ENCODE data around the gene GPATCH3. TPM values are rescaled to one million over a fixed set of nuclear protein-coding genes. Genes with fewer than 3 reads are reported as not detected.

The GPATCH3 gene
- polyA plus RNA-seq, 1 of the 3 experiments (the other 2 are of a cell fraction) = 11.1 TPM

- Histone ChIP-seq H3K79me2 (ENCODE audit: insufficient read depth) (no peaks in the 10 kb centered on the region), H3K9ac (no peak overlapping the region), H3K4me2 (no peak overlapping the region), H3K36me3 (replicated peaks in 1 of 2; ENCODE audit: control insufficient read depth in 1 of 2, insufficient read depth in 2 of 2, low read length in 1 of 2) (peaks cover 17 to 44% of the 10 kb centered on the region in 2 experiments), H3K4me1 (ENCODE audit: control insufficient read depth in 1 of 2, insufficient read depth in 2 of 2, low read depth in 1 of 2, low read length in 1 of 2) (no peaks in the 10 kb centered on the region; a peak in 1 of 4 replicates), H3K9me3 (no peaks in the 10 kb centered on the region), H2AFZ (ENCODE audit: low read depth) (no peak overlapping the region), H3F3A (replicated peaks; ENCODE audit: insufficient read depth) (peaks cover 5% of the 10 kb centered on the region), H3K27ac (ENCODE audit: low read depth in 2 of 2, low read length in 1 of 2) (no peak overlapping the region), H3K9me2 (no peaks in the 10 kb centered on the region), H3K4me3 (ENCODE audit: low read depth in 2 of 2, low read length in 1 of 2) (no peak overlapping the region), H4K20me1 (ENCODE audit: insufficient read depth) (no peaks in the 10 kb centered on the region), H3K27me3 (ENCODE audit: insufficient read depth) (no peaks in the 10 kb centered on the region)
- ChIA-PET CTCF (interaction anchor here (1.2 to 3.5 kb wide), 4 partner anchors 9 to 45 kb away, joined by 3 to 11 read pairs (median 10); no protein-coding TSS in a partner anchor), POLR2A (no interaction called here)
- no peak for DNase-seq
- WGBS (ENCODE audit: low lambda C conversion rate) = 95% methylated on average over 11 of the region's 11 CpGs
- TF ChIP-seq ELF1 (IDR thresholded peaks at IDR 0.05) (no peak), USF2 (IDR thresholded peaks at IDR 0.05; ENCODE audit: borderline replicate concordance, low read depth, low read length) (no peak), REST (IDR thresholded peaks at IDR 0.05; ENCODE audit: low read depth, low read length) (no peak), POLR2AphosphoS5 (IDR thresholded peaks at IDR 0.05; ENCODE audit: low read depth, low read length) (no peak), YY1 (IDR thresholded peaks at IDR 0.05; ENCODE audit: low read depth) (no peak), GABPA (IDR thresholded peaks at IDR 0.05; ENCODE audit: low read depth) (no peak), ZBTB33 (IDR thresholded peaks at IDR 0.05; ENCODE audit: borderline replicate concordance, low read depth) (no peak), MEF2A (IDR thresholded peaks at IDR 0.05; ENCODE audit: borderline replicate concordance, low read depth) (no peak), EP300 (IDR thresholded peaks at IDR 0.05; ENCODE audit: borderline replicate concordance in 1 of 2, low read depth in 1 of 2, low read length in 1 of 2) (no peak), RXRA (IDR thresholded peaks at IDR 0.05; ENCODE audit: borderline replicate concordance, low read depth) (no peak), PBX3 (IDR thresholded peaks at IDR 0.05) (no peak), FOXJ3 (CRISPR knock-in tag; IDR thresholded peaks at IDR 0.05) (no peak)
Measured at GRCh38 chr1:26856181-26856580, 44.1 kb downstream of the GPATCH3 start.

Measured in SK-N-SH (cell line).